HepG2 (cell line): Measurements from ENCODE around the gene RPL35. TPM values are rescaled to one million over a fixed set of nuclear protein-coding genes. Genes with fewer than 3 reads are reported as not detected.

Source experiments
- GFI1 ChIP-seq: sonication (generic); formaldehyde crosslinking; IDR thresholded peaks from 2 replicates; pipeline ENCODE4 v1.5.0; 2020; ENCODE audit warnings: missing genetic modification reagents, mild to moderate bottlenecking, borderline replicate concordance
- HNRNPK ChIP-seq: fragments of 200-400 bp; formaldehyde crosslinking; IDR thresholded peaks from 2 replicates; pipeline ENCODE4 v1.6.1; 2018; ENCODE audit warnings: low read length, low read depth, moderate library complexity, mild to moderate bottlenecking; ENCODE audit not compliant: poor library complexity, severe bottlenecking
- IRF2 ChIP-seq: IDR thresholded peaks from 2 replicates; pipeline ENCODE4 v1.6.1; 2018; ENCODE audit warnings: missing genetic modification reagents, missing compliant biosample characterization
- KLF16 ChIP-seq, 2 experiments: sonication (generic) in 1 of 2; formaldehyde crosslinking in 1 of 2; IDR thresholded peaks; 2 replicates each; pipeline versions ENCODE4 v1.6.1 to v1.8.0; 2016 to 2023; ENCODE audit warnings: missing genetic modification reagents in 2 of 2, missing compliant biosample characterization in 1 of 2
- LCORL ChIP-seq, 2 experiments: fragments of 450-650 bp in 1 of 2; sonication (generic) in 1 of 2; formaldehyde crosslinking in 1 of 2; IDR thresholded peaks; 2 replicates each; pipeline versions ENCODE4 v1.5.0 to v1.6.1; 2017 to 2020; ENCODE audit warnings: antibody characterized with exemption in 1 of 2, missing genetic modification reagents in 1 of 2
- PCBP1 ChIP-seq: fragments of 200-400 bp; formaldehyde crosslinking; IDR thresholded peaks from 2 replicates; pipeline ENCODE4 v1.6.1; 2017; ENCODE audit warnings: mild to moderate bottlenecking, low read depth, low read length, borderline replicate concordance
- ZBTB42 ChIP-seq: sonication (generic); formaldehyde crosslinking; IDR thresholded peaks from 2 replicates; pipeline ENCODE4 v1.5.0; 2020; ENCODE audit warnings: mild to moderate bottlenecking, missing genetic modification reagents
- ZFP36L1 ChIP-seq: sonication (generic); formaldehyde crosslinking; IDR thresholded peaks from 2 replicates; pipeline ENCODE4 v1.8.0; 2022; ENCODE audit warnings: mild to moderate bottlenecking, missing genetic modification reagents, moderate library complexity
- ZMYM2 ChIP-seq: sonication (generic); formaldehyde crosslinking; IDR thresholded peaks from 2 replicates; pipeline ENCODE4 v1.8.0; 2022; ENCODE audit warnings: mild to moderate bottlenecking, missing genetic modification reagents
- ZNF354B ChIP-seq: sonication (generic); formaldehyde crosslinking; IDR thresholded peaks from 2 replicates; pipeline ENCODE4 v1.8.0; 2022; ENCODE audit warnings: mild to moderate bottlenecking, missing genetic modification reagents
- ZNF451 ChIP-seq: sonication (generic); formaldehyde crosslinking; IDR thresholded peaks from 2 replicates; pipeline ENCODE4 v1.5.0; 2020; ENCODE audit warnings: mild to moderate bottlenecking, missing genetic modification reagents
- polyA plus RNA-seq, 8 experiments: library from polyadenylated mRNA; depleted of rRNA in 3 of 8; stranded (reverse) in 7 of 8; unstranded in 1 of 8; fragments of >200 nt; fragmentation: Illumina TruSeq in 4 of 8; extraction: Trizol in 4 of 8; gene quantifications; 2 replicates each; pipeline versions ENCODE4 v1.2.1 to v1.2.3, GENCODE V29; 2011 to 2016; ENCODE audit warnings: low read depth in 4 of 8, missing spikeins in 1 of 8, mixed read lengths in 1 of 8; ENCODE audit not compliant: insufficient read depth in 1 of 8
- total RNA-seq, 5 experiments: library from RNA; depleted of rRNA; stranded (reverse); fragments of >200 nt; fragmentation: Illumina TruSeq; extraction: Trizol; gene quantifications; 2 replicates each; pipeline ENCODE4 v1.2.3, GENCODE V29; 2016; ENCODE audit warnings: low read depth in 1 of 5
- TF ChIP-seq, protein P1 (sequence below): sonication (generic); formaldehyde crosslinking; IDR thresholded peaks from 2 replicates; pipeline ENCODE4 v1.4.0; 2020; ENCODE audit warnings: missing genetic modification reagents
- TF ChIP-seq, protein P2 (sequence below): IDR thresholded peaks from 2 replicates; pipeline ENCODE4 v1.6.1; 2012; ENCODE audit warnings: inconsistent platforms
- TF ChIP-seq, protein P3 (sequence below): sonication (generic); formaldehyde crosslinking; IDR thresholded peaks from 2 replicates; pipeline ENCODE4 v1.4.0; 2020; ENCODE audit warnings: mild to moderate bottlenecking, missing genetic modification reagents
- TF ChIP-seq, protein P4 (sequence below): IDR thresholded peaks from 2 replicates; pipeline ENCODE4 v1.6.1; 2016; ENCODE audit warnings: missing compliant biosample characterization, missing genetic modification reagents, borderline replicate concordance
- TF ChIP-seq, protein P5 (sequence below): IDR thresholded peaks from 2 replicates; pipeline ENCODE4 v1.6.1; 2016; ENCODE audit warnings: missing genetic modification reagents, missing compliant biosample characterization

RPL35 gene
- total and polyA plus RNA-seq, 2 of the 13 experiments (the other 11 are each of a cell fraction or from before 2014, with no cell fraction given) = 2,153 to 2,935 TPM

DNA sequence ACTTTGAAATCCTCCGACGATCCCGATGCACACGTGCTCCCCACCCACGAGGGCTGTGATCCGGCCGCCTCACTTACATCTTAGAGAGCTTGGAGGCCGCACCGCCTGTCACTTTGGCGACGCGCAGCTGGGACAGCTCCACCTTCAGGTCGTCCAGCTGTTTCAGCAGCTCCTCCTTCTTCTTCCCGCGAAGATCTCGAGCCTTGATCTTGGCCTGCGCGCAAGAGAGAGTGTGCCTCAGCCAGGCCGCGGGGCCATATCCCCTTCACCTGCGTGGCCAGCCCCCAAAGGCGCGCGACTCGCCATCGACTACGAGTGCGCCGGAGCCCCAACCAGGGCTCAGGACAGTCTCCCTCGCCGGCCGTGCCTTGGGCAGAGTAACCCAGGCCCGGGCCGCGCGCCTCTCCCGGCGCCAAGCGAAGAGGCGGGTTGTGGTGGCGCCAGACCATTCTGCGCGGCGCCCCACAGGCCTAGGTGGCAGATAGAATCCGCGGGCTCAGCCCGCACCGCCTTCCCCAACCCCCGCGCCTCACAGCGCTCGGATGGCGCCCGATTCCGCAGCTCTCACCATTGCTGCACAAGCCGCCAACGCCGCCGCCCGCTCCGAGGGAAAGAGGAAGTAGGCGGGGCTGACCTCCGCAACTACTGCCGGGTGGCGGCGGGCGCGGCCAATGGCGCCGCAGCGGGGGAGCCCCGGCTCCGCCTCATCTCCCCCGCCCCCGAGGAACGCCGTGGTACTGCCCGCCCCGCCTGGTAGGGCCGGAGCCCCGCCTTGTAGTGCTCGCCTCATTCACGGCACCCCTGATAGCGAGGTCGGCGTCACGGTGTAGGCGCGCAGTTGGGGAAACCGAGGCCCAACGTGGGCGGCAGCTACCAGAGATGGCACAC is at the start of gene RPL35, which contains the start of gene ARPC5L (continued):
- TF ChIP-seq, protein P1, sequence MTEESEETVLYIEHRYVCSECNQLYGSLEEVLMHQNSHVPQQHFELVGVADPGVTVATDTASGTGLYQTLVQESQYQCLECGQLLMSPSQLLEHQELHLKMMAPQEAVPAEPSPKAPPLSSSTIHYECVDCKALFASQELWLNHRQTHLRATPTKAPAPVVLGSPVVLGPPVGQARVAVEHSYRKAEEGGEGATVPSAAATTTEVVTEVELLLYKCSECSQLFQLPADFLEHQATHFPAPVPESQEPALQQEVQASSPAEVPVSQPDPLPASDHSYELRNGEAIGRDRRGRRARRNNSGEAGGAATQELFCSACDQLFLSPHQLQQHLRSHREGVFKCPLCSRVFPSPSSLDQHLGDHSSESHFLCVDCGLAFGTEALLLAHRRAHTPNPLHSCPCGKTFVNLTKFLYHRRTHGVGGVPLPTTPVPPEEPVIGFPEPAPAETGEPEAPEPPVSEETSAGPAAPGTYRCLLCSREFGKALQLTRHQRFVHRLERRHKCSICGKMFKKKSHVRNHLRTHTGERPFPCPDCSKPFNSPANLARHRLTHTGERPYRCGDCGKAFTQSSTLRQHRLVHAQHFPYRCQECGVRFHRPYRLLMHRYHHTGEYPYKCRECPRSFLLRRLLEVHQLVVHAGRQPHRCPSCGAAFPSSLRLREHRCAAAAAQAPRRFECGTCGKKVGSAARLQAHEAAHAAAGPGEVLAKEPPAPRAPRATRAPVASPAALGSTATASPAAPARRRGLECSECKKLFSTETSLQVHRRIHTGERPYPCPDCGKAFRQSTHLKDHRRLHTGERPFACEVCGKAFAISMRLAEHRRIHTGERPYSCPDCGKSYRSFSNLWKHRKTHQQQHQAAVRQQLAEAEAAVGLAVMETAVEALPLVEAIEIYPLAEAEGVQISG (CRISPR knock-in tag) = peak; percentile 78
- TF ChIP-seq ZBTB42 (0 out of 2 replicates have a peak, but pooled peaks have one; percentile 4), PCBP1 (no peak), GFI1 (0 out of 2 replicates have a peak, but pooled peaks have one; percentile 34), ZMYM2 (0 out of 2 replicates have a peak, but pooled peaks have one; percentile 36), ZNF354B (no peak), IRF2 (0 out of 2 replicates have a peak, but pooled peaks have one; percentile 59), ZNF451 (CRISPR knock-in tag) (0 out of 2 replicates have a peak, but pooled peaks have one; percentile 19), LCORL (IDR thresholded peaks at IDR 0.05) (no peak), LCORL (CRISPR knock-in tag; IDR thresholded peaks at IDR 0.05) (no peak; the same call in 1 of the 2 replicates), ZFP36L1 (CRISPR knock-in tag) (peak; percentile 26; the same call in 1 of the 2 replicates), KLF16 (CRISPR knock-in tag; IDR thresholded peaks at IDR 0.05) (peak in 1 of 2 experiments; percentile 78; a peak in 2 of 4 replicates), HNRNPK (peak; percentile 82)
- TF ChIP-seq, protein P2, sequence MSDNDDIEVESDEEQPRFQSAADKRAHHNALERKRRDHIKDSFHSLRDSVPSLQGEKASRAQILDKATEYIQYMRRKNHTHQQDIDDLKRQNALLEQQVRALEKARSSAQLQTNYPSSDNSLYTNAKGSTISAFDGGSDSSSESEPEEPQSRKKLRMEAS = peak; percentile 82
- TF ChIP-seq, protein P3, sequence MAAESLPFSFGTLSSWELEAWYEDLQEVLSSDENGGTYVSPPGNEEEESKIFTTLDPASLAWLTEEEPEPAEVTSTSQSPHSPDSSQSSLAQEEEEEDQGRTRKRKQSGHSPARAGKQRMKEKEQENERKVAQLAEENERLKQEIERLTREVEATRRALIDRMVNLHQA (CRISPR knock-in tag) = no peak
- TF ChIP-seq, protein P4, sequence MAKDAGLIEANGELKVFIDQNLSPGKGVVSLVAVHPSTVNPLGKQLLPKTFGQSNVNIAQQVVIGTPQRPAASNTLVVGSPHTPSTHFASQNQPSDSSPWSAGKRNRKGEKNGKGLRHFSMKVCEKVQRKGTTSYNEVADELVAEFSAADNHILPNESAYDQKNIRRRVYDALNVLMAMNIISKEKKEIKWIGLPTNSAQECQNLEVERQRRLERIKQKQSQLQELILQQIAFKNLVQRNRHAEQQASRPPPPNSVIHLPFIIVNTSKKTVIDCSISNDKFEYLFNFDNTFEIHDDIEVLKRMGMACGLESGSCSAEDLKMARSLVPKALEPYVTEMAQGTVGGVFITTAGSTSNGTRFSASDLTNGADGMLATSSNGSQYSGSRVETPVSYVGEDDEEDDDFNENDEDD (CRISPR knock-in tag) = no peak; the same call in 1 of the 2 replicates
- TF ChIP-seq, protein P5, sequence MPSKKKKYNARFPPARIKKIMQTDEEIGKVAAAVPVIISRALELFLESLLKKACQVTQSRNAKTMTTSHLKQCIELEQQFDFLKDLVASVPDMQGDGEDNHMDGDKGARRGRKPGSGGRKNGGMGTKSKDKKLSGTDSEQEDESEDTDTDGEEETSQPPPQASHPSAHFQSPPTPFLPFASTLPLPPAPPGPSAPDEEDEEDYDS (CRISPR knock-in tag) = peak; percentile 78
